ENCODE data around the gene GNRH2. TPM values are rescaled to one million over a fixed set of nuclear protein-coding genes. Genes with fewer than 3 reads are reported as not detected.
"Not testable (repeated sequence)": the region's sequence is repeated elsewhere in the genome, so short reads cannot be mapped to it uniquely, and the experiment has no call there.

GNRH2 gene
- not detected for total RNA-seq

GRCh38 chr20:3043322-3043721, at the start of gene GNRH2:
TSS of gene GNRH2 (plus strand) at chr20:3043622. CDS start at chr20:3044415, 793 bp downstream.
- ATAC-seq = no peak

- no peak for ATAC-seq
Measured at GRCh38 chr20:2995796-2996195, 47.6 kb upstream of the GNRH2 start.

GRCh38 chr20:2998728-2999127, 44.7 kb upstream of the GNRH2 start:
- no peak for ATAC-seq

GRCh38 chr20:3000852-3001523, 42.4 kb upstream of the GNRH2 start:
- peak; percentile 78 for ATAC-seq

- ATAC-seq = no peak
Measured at GRCh38 chr20:3003416-3003815, 40.0 kb upstream of the GNRH2 start.

- no peak for ATAC-seq
Measured at GRCh38 chr20:3010985-3011723, 32.3 kb upstream of the GNRH2 start.

GRCh38 chr20:3011752-3012151, 31.7 kb upstream of the GNRH2 start:
- ATAC-seq = no peak

- no peak for ATAC-seq
Measured at GRCh38 chr20:3013771-3014170, 29.7 kb upstream of the GNRH2 start.

DNA sequence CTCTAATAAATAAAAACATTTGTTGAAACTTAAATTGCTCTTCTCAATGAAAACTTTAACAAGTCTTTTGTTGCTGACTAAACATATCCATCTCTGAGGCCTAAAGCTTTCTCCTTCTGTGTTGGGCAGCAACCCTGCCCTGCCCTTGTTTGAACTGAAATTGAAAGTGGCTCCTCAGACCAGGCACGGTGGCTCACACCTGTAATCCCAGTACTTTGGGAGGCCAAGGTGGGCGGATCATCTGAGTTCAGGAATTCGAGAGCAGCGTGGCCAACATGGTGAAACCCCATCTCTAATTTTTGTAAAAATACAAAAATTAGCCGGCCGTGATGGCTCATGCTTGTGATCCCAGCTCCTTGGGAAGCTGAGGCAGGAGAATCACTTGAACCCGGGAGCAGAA, 29.2 kb upstream of the GNRH2 start:
- no peak for ATAC-seq

DNA sequence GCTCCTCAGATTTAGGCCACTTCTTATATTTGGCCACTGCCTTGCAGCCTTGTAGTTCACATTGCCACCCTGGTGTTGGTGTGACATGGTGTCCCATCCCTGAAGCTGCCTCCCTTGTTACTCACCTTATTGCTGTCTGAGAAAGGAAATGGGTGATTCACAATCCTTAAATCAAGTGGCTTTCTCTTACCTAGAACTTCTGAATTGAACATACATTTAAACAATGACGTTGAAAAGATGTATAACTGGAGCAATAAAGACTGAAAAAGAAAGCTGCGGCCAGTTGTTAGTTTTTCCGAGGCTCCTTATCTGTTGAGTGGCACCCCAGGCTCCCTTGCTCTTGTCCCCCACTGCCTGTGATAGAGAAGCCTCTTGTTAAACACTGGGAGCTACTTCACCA, 28.8 kb upstream of the GNRH2 start:
- ATAC-seq = no peak

- not testable (repeated sequence) for ATAC-seq
Measured at GRCh38 chr20:3015302-3015701, 28.1 kb upstream of the GNRH2 start.

DNA sequence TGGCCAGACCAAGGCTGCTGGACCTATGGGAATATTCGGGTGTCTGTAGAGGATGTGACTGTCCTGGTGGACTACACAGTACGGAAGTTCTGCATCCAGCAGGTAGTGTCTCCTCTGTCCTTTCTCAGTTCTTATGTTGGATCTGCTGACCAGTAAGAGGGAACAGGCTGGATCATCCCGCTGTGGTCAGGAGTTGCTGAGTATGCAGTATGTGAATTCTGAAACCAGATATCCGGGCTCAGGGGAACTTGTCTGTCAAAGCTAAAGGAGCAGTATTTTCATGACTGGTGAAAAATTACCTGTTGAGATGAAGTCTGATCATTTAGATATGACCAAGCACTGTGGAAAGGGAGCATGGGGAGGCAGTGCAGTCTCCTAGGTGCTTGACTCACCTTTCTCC, 22.1 kb upstream of the GNRH2 start:
- no peak for ATAC-seq

- no peak for ATAC-seq
Measured at GRCh38 chr20:3021777-3022176, 21.6 kb upstream of the GNRH2 start.

DNA sequence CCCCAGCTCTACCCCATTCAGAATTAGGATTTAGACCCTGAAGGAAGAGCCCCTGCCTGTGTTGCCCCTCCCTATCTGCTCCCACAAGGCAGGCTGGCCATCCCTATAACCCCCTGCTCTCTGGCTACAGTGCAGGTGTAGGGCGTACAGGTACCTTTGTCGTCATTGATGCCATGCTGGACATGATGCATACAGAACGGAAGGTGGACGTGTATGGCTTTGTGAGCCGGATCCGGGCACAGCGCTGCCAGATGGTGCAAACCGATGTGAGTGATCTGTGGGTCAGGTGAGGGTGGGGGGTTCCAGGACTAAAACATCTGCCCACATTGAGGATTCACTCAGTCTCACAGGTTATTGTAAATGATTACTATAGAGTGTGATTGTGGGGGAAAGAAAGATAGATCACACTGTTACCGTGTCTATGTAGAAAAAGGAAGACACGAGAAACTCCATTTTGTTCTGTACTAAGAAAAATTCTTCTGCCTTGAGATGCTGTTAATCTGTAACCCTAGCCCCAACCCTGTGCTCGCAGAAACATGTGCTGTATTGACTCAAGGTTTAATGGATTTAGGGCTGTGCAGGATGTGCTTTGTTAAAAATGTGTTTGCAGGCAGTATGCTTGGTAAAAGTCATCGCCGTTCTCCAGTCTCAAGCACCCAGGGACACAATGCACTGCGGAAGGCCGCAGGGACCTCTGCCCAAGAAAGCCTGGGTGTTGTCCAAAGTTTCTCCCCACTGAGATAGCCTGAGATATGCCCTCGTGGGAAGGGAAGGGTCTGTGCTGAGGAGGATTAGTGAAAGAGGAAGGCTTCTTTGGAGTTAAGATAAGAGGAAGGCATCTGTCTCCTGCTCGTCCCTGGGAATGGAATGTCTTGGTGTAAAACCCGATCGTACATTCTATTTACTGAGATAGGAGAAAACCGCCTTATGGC, 20.6 kb upstream of the GNRH2 start:
- ATAC-seq = peak; percentile 32

DNA sequence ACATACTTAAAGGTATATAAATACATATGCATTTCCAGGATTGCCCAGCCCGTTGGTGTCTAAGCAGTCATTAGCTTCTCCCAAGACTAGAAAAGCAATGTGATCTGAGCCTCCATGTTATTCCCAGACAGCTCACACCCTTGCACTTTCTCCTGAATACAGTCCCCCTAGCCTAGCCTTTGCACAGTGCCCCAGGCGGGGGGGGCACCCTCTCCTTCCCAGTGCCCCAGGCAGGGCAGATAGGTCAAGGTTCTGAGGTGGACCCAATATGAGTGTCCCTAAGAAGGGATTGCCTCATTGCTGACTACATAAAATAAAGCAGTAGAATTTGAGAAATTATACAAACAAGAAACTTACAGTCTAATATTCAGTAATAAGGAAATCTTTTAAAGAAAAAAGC, 15.4 kb upstream of the GNRH2 start:
- ATAC-seq = no peak

DNA sequence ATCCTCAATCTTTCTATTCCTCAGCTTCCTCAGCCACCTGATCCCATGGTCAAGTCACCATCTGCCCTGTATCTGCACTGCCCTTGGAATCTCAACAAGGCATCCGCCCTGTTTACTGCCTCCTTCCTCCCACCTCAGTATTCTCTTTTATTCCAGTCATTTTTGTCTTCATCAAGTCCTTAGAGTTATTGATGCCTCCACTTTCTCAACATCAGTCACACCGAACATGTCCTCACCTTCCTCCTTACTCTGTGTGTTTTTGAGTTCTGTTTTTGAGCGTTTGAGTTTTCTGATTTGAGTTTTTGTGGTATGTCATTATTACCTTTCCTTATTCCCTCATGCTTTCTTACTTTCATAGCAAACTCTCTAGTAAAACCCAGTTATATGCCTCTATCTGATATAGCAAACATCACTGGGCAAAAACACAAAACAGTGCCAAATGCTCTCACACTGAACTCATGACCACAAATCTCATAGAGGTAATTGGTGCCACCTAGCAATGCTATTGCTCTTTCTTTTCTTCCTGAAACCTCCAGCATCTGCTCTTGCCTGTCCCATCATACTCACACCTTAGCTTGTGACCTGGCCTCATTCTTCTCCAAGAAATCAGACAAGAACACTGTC, 11.8 kb upstream of the GNRH2 start:
- ATAC-seq = no peak

DNA sequence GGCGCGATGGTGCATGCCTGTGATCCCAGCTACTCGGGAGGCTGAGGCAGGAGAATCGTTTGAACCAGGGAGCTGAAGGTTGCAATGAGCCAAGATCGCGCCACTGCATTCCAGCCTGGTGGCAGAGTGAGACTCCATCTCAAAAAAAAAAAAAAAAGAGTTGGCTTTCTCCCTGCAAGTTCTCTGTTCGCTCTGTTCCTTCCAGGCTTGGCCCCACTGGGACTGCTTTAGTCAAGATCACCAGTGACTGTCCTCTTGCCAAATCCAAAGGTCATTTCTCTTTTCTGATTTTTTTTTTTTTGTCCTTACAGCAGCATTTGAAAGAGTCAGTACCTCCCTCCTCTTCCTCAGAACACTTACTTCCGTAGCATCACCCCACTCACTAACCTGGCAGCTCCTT, 10.8 kb upstream of the GNRH2 start:
- ATAC-seq = no peak

- no peak for ATAC-seq
Measured at GRCh38 chr20:3037654-3038053, 5.8 kb upstream of the GNRH2 start.

- no peak for ATAC-seq
Measured at GRCh38 chr20:3038454-3038853, 5.0 kb upstream of the GNRH2 start.

DNA sequence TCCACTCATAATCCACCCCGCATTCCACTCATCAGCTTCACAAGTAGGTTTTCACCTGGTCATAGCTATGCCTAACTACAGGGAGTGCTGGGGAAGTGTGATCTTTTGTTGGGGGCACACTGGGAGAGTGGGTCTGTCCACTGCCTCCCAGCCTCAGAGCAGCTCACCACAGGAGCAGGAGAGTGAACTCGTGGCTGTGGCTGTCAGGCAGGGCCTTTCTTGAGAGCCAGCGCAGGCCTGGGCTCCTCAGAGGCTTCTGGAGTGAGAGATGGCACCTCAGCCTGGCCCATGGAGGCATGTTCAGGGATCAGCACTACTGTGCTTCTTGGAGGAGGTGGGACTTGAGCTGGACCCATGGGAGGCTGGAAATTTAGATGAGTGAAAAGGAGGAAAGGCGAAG, 4.0 kb upstream of the GNRH2 start:
- no peak for ATAC-seq

- no peak for ATAC-seq
Measured at GRCh38 chr20:3040086-3040485, 3.3 kb upstream of the GNRH2 start.

DNA sequence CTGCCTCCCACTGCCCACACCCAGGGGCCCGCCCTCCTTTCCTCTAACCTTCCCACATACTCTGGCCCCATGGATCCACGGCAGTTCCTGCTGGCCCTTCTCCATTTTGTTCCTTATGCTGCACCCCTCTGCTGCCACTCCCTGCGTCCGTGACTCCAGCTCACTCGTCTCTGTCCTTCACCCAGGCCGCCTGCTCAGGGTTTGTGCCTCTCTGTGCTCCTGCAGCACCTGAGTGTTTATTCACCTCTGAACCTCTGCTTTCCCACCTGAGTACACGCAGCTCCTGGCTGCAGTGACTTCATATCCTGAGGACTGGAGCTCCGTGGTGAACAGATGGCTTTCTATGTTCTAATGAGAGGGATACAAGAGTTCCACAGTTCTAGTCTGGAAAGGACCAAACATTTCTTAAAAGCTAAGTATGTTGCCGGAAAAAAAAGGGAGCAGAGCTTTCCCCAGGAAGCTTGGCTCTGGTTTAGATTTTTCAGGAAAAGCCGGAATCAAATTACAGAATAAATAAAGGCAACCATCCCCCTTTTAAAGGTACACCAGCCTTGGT, 1.5 kb upstream of the GNRH2 start:
- ATAC-seq = no peak

- ATAC-seq = no peak
Measured at GRCh38 chr20:3042625-3043024, 797 bp upstream of the GNRH2 start.

All from esophagus mucosa (tissue), 1 donor.